ENCODE measurements around the gene TCTN1. TPM values are rescaled to one million over a fixed set of nuclear protein-coding genes. Genes with fewer than 3 reads are reported as not detected.

TCTN1 gene
- total and polyA plus RNA-seq, 2 donors (not counting 3 experiments of a cell fraction or from before 2014, with no cell fraction given): 21.1 to 23.3 TPM

GRCh38 chr12:110600254-110600653 is 13.7 kb upstream of the TCTN1 start:
- BruUV-seq (replicated peaks): no TSS peak
- ChIA-PET CTCF (interaction anchor here (0.6 to 8.2 kb wide), 39 partner anchors 9 to 288 kb away, joined by 3 to 117 read pairs (median 5); partner anchors contain the start of genes ARPC3, FAM216A, GPN3 and RAD9B), POLR2A (no interaction called here)
- no peaks in the 10 kb centered on the region for H3K9me3 ChIP-seq (replicated peaks; ENCODE audit: control insufficient read depth, insufficient read depth, low read length)
- no peaks in the 10 kb centered on the region for H3K9me1 ChIP-seq (replicated peaks; ENCODE audit: control insufficient read depth, extremely low read depth, insufficient read depth, low read length)
- no peaks in the 10 kb centered on the region for H3K36me3 ChIP-seq (ENCODE audit: control insufficient read depth in 2 of 2, extremely low read depth in 1 of 2, insufficient read depth in 2 of 2, low read length in 2 of 2)
- DNase-seq (ENCODE audit: low read depth, low spot score) (peak; percentile 59), FAIRE-seq (peak; percentile 74)
- dilution Hi-C loops (cut with MboI; ENCODE audit: extremely low pct_ligation_motif_present, low sequenced_read_pairs): no loop called here
- no peaks in the 10 kb centered on the region for H4K20me1 ChIP-seq (replicated peaks; ENCODE audit: control insufficient read depth, extremely low read depth, insufficient read depth, low read length)
- intact Hi-C loops (cut with micrococcal nuclease): loop anchor here (1.0 kb wide), 2 partner anchors 48 to 131 kb away; no protein-coding TSS in a partner anchor
- no peak overlapping the region for H2AFZ ChIP-seq (ENCODE audit: low read depth, low read length)
- TF ChIP-seq POLR2AphosphoS5 (IDR thresholded peaks at IDR 0.05; ENCODE audit: insufficient read depth, low read depth, low read length): no peak
- TF ChIP-seq CTCF (IDR thresholded peaks at IDR 0.05; ENCODE audit: extremely low read depth in 1 of 2, insufficient read depth in 1 of 2, low read depth in 1 of 2, low read length in 2 of 2): peak; percentile 10 to 15
- no peak for TF ChIP-seq JUN (IDR thresholded peaks at IDR 0.05; ENCODE audit: borderline replicate concordance, insufficient read depth, insufficient read length, low read depth)
- no peak for TF ChIP-seq POLR2A (IDR thresholded peaks at IDR 0.05; ENCODE audit: low read depth, low read length)
- no peak for TF ChIP-seq EZH2 (IDR thresholded peaks at IDR 0.05; ENCODE audit: borderline replicate concordance, low read depth, low read length, severe bottlenecking)
- no peak for TF ChIP-seq FOS (IDR thresholded peaks at IDR 0.05; ENCODE audit: borderline replicate concordance, insufficient read depth, low read length)
- TF ChIP-seq GATA2 (IDR thresholded peaks at IDR 0.05; ENCODE audit: insufficient read depth, insufficient read length, low read depth, low read length): no peak
- no peak for TF ChIP-seq MAX (IDR thresholded peaks at IDR 0.05; ENCODE audit: insufficient read depth, insufficient read length)
- H3K9ac ChIP-seq (replicated peaks; ENCODE audit: extremely low read depth, insufficient read depth, low read length): no peak overlapping the region
- no peaks in the 10 kb centered on the region for H3K79me2 ChIP-seq (ENCODE audit: control insufficient read depth, insufficient read depth, low read length)
- no peaks in the 10 kb centered on the region for H3K27me3 ChIP-seq (ENCODE audit: control insufficient read depth in 2 of 2, insufficient read depth in 2 of 2, low read length in 2 of 2)
- H3K4me2 ChIP-seq (ENCODE audit: insufficient read depth, low read length): no peak overlapping the region
- no peaks in the 10 kb centered on the region for H3K4me1 ChIP-seq (ENCODE audit: control insufficient read depth, extremely low read depth, insufficient read depth, low read length)
- no peak overlapping the region for H3K4me3 ChIP-seq (replicated peaks in 1 of 3; ENCODE audit: insufficient read depth in 1 of 3, low read depth in 1 of 3, low read length in 3 of 3)
- H3K27ac ChIP-seq (ENCODE audit: insufficient read depth, low read depth, low read length): no peak overlapping the region
